ENCODE results near the gene LIPC. TPM values are rescaled to one million over a fixed set of nuclear protein-coding genes. Genes with fewer than 3 reads are reported as not detected.

Gene LIPC
- polyA plus RNA-seq, 10 donors, result 0.23 to 0.69 (median 0.39) TPM

GRCh38 chr15:58538225-58538727 is 106.5 kb downstream of the LIPC start:
- no peak for DNase-seq

GRCh38 chr15:58538901-58539300 is 107.1 kb downstream of the LIPC start:
- no peak for DNase-seq

- no peak for DNase-seq
Observed at GRCh38 chr15:58539548-58539947, 107.8 kb downstream of the LIPC start.

- no peak for DNase-seq
Observed at GRCh38 chr15:58541410-58542087, 109.8 kb downstream of the LIPC start.

- DNase-seq, result no peak
Observed at GRCh38 chr15:58543664-58544335, 112.0 kb downstream of the LIPC start.

- DNase-seq, result no peak
Observed at GRCh38 chr15:58544756-58545155, 113.0 kb downstream of the LIPC start.

- DNase-seq, result no peak
Observed at GRCh38 chr15:58545307-58546065, 113.7 kb downstream of the LIPC start.

- no peak for DNase-seq
Observed at GRCh38 chr15:58546066-58546591, 114.3 kb downstream of the LIPC start.

- DNase-seq, result peak; percentile 40 to 90 (median 51)
Observed at GRCh38 chr15:58546635-58547627, 115.1 kb downstream of the LIPC start.

GRCh38 chr15:58547628-58548307 is 116.0 kb downstream of the LIPC start:
- no peak for DNase-seq

- DNase-seq, result no peak
Observed at GRCh38 chr15:58548308-58549012, 116.7 kb downstream of the LIPC start.

GRCh38 chr15:58549013-58549784 is 117.4 kb downstream of the LIPC start:
- DNase-seq, result peak; percentile 40 to 59 (median 53)

GRCh38 chr15:58549785-58550074 is 117.9 kb downstream of the LIPC start:
- no peak for DNase-seq

- no peak for DNase-seq
Observed at GRCh38 chr15:58551084-58551763, 119.4 kb downstream of the LIPC start.

- peak in 2 of 3 donors; percentile 61 to 81 for DNase-seq
Observed at GRCh38 chr15:58551764-58552504, 120.1 kb downstream of the LIPC start.

- no peak for DNase-seq
Observed at GRCh38 chr15:58552505-58553364, 120.9 kb downstream of the LIPC start.
